ENCODE data around the gene DPF1.

Gene DPF1

GRCh38 chr19:38253788-38254187, 29.8 kb upstream of the DPF1 start:
- no peak for DNase-seq (ENCODE audit: low spot score)
- TF ChIP-seq CTCF (IDR thresholded peaks at IDR 0.05; ENCODE audit: extremely low read depth, missing control alignments), result no peak

GRCh38 chr19:38252941-38253691, 29.1 kb upstream of the DPF1 start:
- no peak for DNase-seq (ENCODE audit: low spot score)
- TF ChIP-seq CTCF (IDR thresholded peaks at IDR 0.05; ENCODE audit: extremely low read depth, missing control alignments), result no peak

GRCh38 chr19:38252385-38252784, 28.4 kb upstream of the DPF1 start:
- no peak for TF ChIP-seq CTCF (IDR thresholded peaks at IDR 0.05; ENCODE audit: extremely low read depth, missing control alignments)
- DNase-seq (ENCODE audit: low spot score), result no peak

- no peak for TF ChIP-seq CTCF (IDR thresholded peaks at IDR 0.05; ENCODE audit: extremely low read depth, missing control alignments)
Measured at GRCh38 chr19:38251564-38252051, 27.6 kb upstream of the DPF1 start.

GRCh38 chr19:38250821-38251563, 27.0 kb upstream of the DPF1 start:
- DNase-seq (ENCODE audit: low spot score), result no peak
- TF ChIP-seq CTCF (IDR thresholded peaks at IDR 0.05; ENCODE audit: extremely low read depth, missing control alignments), result no peak

More at GRCh38 chr19:38251564-38252051, 27.6 kb upstream of the DPF1 start:
- DNase-seq (ENCODE audit: low spot score), result no peak

- DNase-seq (ENCODE audit: low spot score), result no peak
Measured at GRCh38 chr19:38250428-38250820, 26.4 kb upstream of the DPF1 start.

More at GRCh38 chr19:38250428-38250820, 26.4 kb upstream of the DPF1 start:
- TF ChIP-seq CTCF (IDR thresholded peaks at IDR 0.05; ENCODE audit: extremely low read depth, missing control alignments), result no peak

All from GM20000 (cell line).